ENCODE results near the gene SCMH1. TPM values are rescaled to one million over a fixed set of nuclear protein-coding genes. Genes with fewer than 3 reads are reported as not detected.

Gene SCMH1
- total RNA-seq, 1 experiment from 2014 or later = 16.5 TPM

DNA sequence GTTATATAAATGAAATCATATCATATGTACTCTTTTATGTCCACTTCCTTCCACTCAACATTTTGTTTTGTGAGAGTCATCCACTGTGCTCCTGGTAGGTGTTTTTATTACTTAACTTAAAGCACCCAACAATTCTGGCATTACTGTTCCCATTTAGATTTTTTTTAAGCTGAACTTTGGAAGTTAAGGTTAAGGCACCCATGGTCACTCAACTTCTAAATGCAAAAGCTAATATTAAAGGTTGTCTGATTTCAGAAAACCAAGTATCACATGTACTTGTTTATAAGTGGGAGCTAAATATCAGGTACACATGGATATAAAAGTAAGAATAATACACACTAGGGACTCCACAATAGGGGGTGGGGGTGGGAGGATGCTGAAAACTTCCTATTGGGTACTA, 42.7 kb downstream of the SCMH1 start:
- TF ChIP-seq, protein P1, sequence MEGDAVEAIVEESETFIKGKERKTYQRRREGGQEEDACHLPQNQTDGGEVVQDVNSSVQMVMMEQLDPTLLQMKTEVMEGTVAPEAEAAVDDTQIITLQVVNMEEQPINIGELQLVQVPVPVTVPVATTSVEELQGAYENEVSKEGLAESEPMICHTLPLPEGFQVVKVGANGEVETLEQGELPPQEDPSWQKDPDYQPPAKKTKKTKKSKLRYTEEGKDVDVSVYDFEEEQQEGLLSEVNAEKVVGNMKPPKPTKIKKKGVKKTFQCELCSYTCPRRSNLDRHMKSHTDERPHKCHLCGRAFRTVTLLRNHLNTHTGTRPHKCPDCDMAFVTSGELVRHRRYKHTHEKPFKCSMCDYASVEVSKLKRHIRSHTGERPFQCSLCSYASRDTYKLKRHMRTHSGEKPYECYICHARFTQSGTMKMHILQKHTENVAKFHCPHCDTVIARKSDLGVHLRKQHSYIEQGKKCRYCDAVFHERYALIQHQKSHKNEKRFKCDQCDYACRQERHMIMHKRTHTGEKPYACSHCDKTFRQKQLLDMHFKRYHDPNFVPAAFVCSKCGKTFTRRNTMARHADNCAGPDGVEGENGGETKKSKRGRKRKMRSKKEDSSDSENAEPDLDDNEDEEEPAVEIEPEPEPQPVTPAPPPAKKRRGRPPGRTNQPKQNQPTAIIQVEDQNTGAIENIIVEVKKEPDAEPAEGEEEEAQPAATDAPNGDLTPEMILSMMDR (conservative IDR thresholded peaks at IDR 0.05) = no peak
- H2AK5ac ChIP-seq (ENCODE audit: insufficient read length, low read length) = no peak overlapping the region
- no peaks in the 10 kb centered on the region for H3K23me2 ChIP-seq (ENCODE audit: insufficient read length, low read depth, low read length, poor library complexity, severe bottlenecking)
- H2BK20ac ChIP-seq (ENCODE audit: low read depth, low read length, poor library complexity, severe bottlenecking) = no peak overlapping the region
- H3K18ac ChIP-seq (ENCODE audit: insufficient read length, low read depth, low read length) = no peak overlapping the region
- no peaks in the 10 kb centered on the region for H4K20me1 ChIP-seq (ENCODE audit: control insufficient read depth, insufficient read depth, insufficient read length)
- no peak overlapping the region for H3T11ph ChIP-seq (ENCODE audit: low read length)
- no peaks in the 10 kb centered on the region for H3K27me3 ChIP-seq (ENCODE audit: insufficient read depth, low read length)
- no peak overlapping the region for H3K27ac Mint-ChIP-seq
- peaks cover 10 to 11% (median 10%) of the 10 kb centered on the region in 3 experiments for H3K36me3 Mint-ChIP-seq (ENCODE audit: insufficient read depth in 1 of 3, low read depth in 3 of 3)
- H4K91ac ChIP-seq (ENCODE audit: insufficient read length, low read depth, low read length) = no peak overlapping the region
- no peak for DNase-seq
- H3K27ac ChIP-seq (ENCODE audit: insufficient read length, low read depth, low read length) = no peak overlapping the region
- H3K9me3 ChIP-seq (ENCODE audit: control insufficient read depth, low read depth, low read length) = peaks cover 7% of the 10 kb centered on the region
- H4K8ac ChIP-seq (replicated peaks; ENCODE audit: insufficient read length, low read depth, low read length) = no peak overlapping the region
- H3K79me1 ChIP-seq (ENCODE audit: insufficient read depth, low read depth, low read length, poor library complexity, severe bottlenecking) = no peaks in the 10 kb centered on the region
- H2BK15ac ChIP-seq (ENCODE audit: low read depth, low read length) = no peak overlapping the region
- H3K9ac ChIP-seq (ENCODE audit: extremely low read depth, insufficient read length, low read length) = no peak overlapping the region
- H3K4me3 Mint-ChIP-seq = no peak overlapping the region
- H2AFZ ChIP-seq (ENCODE audit: low read length) = no peak overlapping the region
- no peak overlapping the region for H3K4me2 ChIP-seq (ENCODE audit: insufficient read depth, insufficient read length, low read length)
- peaks cover 11% of the 10 kb centered on the region in 2 experiments for H3K9me3 Mint-ChIP-seq
- no peaks in the 10 kb centered on the region for H3K79me2 ChIP-seq (ENCODE audit: insufficient read depth, low read length)
- no peak overlapping the region for H4K5ac ChIP-seq (ENCODE audit: insufficient read length, low read depth, low read length)
- no peaks in the 10 kb centered on the region for H3K4me1 ChIP-seq (ENCODE audit: insufficient read depth, low read length)
- no peak overlapping the region for H3K56ac ChIP-seq (ENCODE audit: insufficient read length, low read depth, low read length)
- H2BK5ac ChIP-seq (ENCODE audit: insufficient read length, low read length) = no peak overlapping the region
- H3K23ac ChIP-seq (ENCODE audit: insufficient read length, low read depth, low read length) = no peak overlapping the region
- no peaks in the 10 kb centered on the region for H3K4me1 Mint-ChIP-seq
- no peaks in the 10 kb centered on the region for H3K27me3 Mint-ChIP-seq (ENCODE audit: low read depth)
- no peak overlapping the region for H2BK120ac ChIP-seq (ENCODE audit: low read depth, low read length, poor library complexity, severe bottlenecking)
- no peak overlapping the region for H3K14ac ChIP-seq (ENCODE audit: insufficient read depth, low read length)
- no peak overlapping the region for H2BK12ac ChIP-seq (ENCODE audit: insufficient read length, low read depth, low read length)
- no peak overlapping the region for H3K4ac ChIP-seq (ENCODE audit: low read depth, low read length)

Data from H9 (cell line).